SK-N-SH (cell line): ENCODE results near the gene MRPS27. TPM values are rescaled to one million over a fixed set of nuclear protein-coding genes. Genes with fewer than 3 reads are reported as not detected.

Experiments used
- CTCF ChIA-PET: fragments of 300-600, 350-600 bp; formaldehyde crosslinking; extraction: SDS; loops from one replicate; lab custom pipeline; 2021; lab: Yijun Ruan, JAX
- POLR2A ChIA-PET: fragments of 350-600 bp; sonication (Branson Sonifier 250); formaldehyde crosslinking; extraction: SDS; loops from one replicate; lab custom pipeline; 2020; ENCODE audit warnings: antibody characterized with exemption, inconsistent platforms; lab: Yijun Ruan, JAX
- DNase-seq: peaks from one replicate; pipeline ENCODE4 v3.0.0; 2012
- H2AFZ ChIP-seq: fragments of 200-600 bp; sonication (generic); 2 replicates; pipeline ENCODE4 v1.8.1; 2016; ENCODE audit warnings: antibody characterized with exemption, mild to moderate bottlenecking, low read depth
- H3F3A ChIP-seq: fragments of 200-600 bp; sonication (generic); replicated peaks from 2 replicates; pipeline ENCODE3; 2016; ENCODE audit warnings: antibody characterized with exemption, mild to moderate bottlenecking; ENCODE audit not compliant: insufficient read depth
- H3K27ac ChIP-seq, 2 experiments: fragments of 200-500 bp in 1 of 2; fragments of 200-600 bp in 1 of 2; sonication (Bioruptor generic) in 1 of 2; sonication (generic), shearing (Covaris generic) in 1 of 2; 2 replicates each; pipeline versions ENCODE4 v1.5.1 to v1.6.1; 2014 to 2016; ENCODE audit warnings: low read depth in 2 of 2, inconsistent platforms in 1 of 2, low read length in 1 of 2, mild to moderate bottlenecking in 1 of 2, mixed read lengths in 1 of 2
- H3K27me3 ChIP-seq: fragments of 200-600 bp; sonication (generic), shearing (Covaris generic); 2 replicates; pipeline ENCODE4 v1.6.1; 2016; ENCODE audit warnings: mixed run types; ENCODE audit not compliant: insufficient read depth
- H3K36me3 ChIP-seq, 2 experiments: fragments of 200-500 bp in 1 of 2; fragments of 200-600 bp in 1 of 2; sonication (Bioruptor generic) in 1 of 2; sonication (generic) in 1 of 2; replicated peaks in 1 of 2; 2 replicates each; pipeline versions ENCODE3 to v1.5.1; 2014 to 2016; ENCODE audit warnings: low read length in 1 of 2, mild to moderate bottlenecking in 1 of 2; ENCODE audit not compliant: insufficient read depth in 2 of 2, control insufficient read depth in 1 of 2
- H3K4me1 ChIP-seq, 2 experiments: fragments of 200-500 bp in 1 of 2; fragments of 200-600 bp in 1 of 2; sonication (Bioruptor generic) in 1 of 2; sonication (generic), shearing (Covaris generic) in 1 of 2; 2 replicates each; pipeline versions ENCODE4 v1.5.1 to v1.6.1; 2014 to 2016; ENCODE audit warnings: low read depth in 1 of 2, low read length in 1 of 2, mixed run types in 1 of 2; ENCODE audit not compliant: insufficient read depth in 2 of 2, control insufficient read depth in 1 of 2
- H3K4me2 ChIP-seq: fragments of 200-600 bp; sonication (generic), shearing (Covaris generic); 2 replicates; pipeline ENCODE4 v1.6.1; 2017; ENCODE audit warnings: mixed run types
- H3K4me3 ChIP-seq, 2 experiments: fragments of 200-500 bp in 1 of 2; fragments of 200-600 bp in 1 of 2; sonication (Bioruptor generic) in 1 of 2; sonication (generic), shearing (Covaris generic) in 1 of 2; 2 replicates each; pipeline versions ENCODE4 v1.5.1 to v1.8.1; 2014 to 2016; ENCODE audit warnings: low read depth in 2 of 2, inconsistent platforms in 1 of 2, low read length in 1 of 2, mild to moderate bottlenecking in 1 of 2, mixed read lengths in 1 of 2, moderate library complexity in 1 of 2
- H3K79me2 ChIP-seq: fragments of 200-600 bp; sonication (generic); 2 replicates; pipeline ENCODE4 v1.8.1; 2017; ENCODE audit warnings: mild to moderate bottlenecking; ENCODE audit not compliant: insufficient read depth
- H3K9ac ChIP-seq: fragments of 200-600 bp; sonication (generic); 2 replicates; pipeline ENCODE4 v1.6.1; 2017; ENCODE audit warnings: mixed run types
- H3K9me2 ChIP-seq: fragments of 200-600 bp; sonication (generic); 2 replicates; pipeline ENCODE4 v1.6.1; 2017; ENCODE audit warnings: mixed run types
- H3K9me3 ChIP-seq: fragments of 200-600 bp; sonication (generic); 2 replicates; pipeline ENCODE4 v1.6.1; 2017; ENCODE audit warnings: mixed run types, mild to moderate bottlenecking, moderate library complexity
- H4K20me1 ChIP-seq: fragments of 200-600 bp; sonication (generic); 2 replicates; pipeline ENCODE4 v1.6.1; 2017; ENCODE audit warnings: mild to moderate bottlenecking, mixed run types; ENCODE audit not compliant: insufficient read depth
- CHD2 ChIP-seq: fragments of 150-350 bp; IDR thresholded peaks from 2 replicates; pipeline ENCODE4 v1.6.1; 2018; ENCODE audit warnings: low read length; ENCODE audit not compliant: partially characterized antibody
- CTCF ChIP-seq: fragments of 200-600 bp; sonication (generic); IDR thresholded peaks from 2 replicates; pipeline ENCODE4 v1.6.1; 2017; ENCODE audit warnings: antibody characterized with exemption, mild to moderate bottlenecking, moderate library complexity
- ELF1 ChIP-seq: IDR thresholded peaks from 2 replicates; pipeline ENCODE4 v1.4.0; 2012
- FOXJ3 ChIP-seq: sonication (generic); formaldehyde crosslinking; IDR thresholded peaks from 2 replicates; pipeline ENCODE4 v1.5.1; 2020; ENCODE audit warnings: mild to moderate bottlenecking, missing genetic modification reagents
- FOXM1 ChIP-seq: IDR thresholded peaks from 2 replicates; pipeline ENCODE4 v1.4.0; 2012; ENCODE audit warnings: low read depth, mild to moderate bottlenecking
- NRF1 ChIP-seq: IDR thresholded peaks from 2 replicates; pipeline ENCODE4 v1.6.1; 2012; ENCODE audit warnings: low read depth, mild to moderate bottlenecking, low read length
- POLR2AphosphoS5 ChIP-seq: IDR thresholded peaks from 2 replicates; pipeline ENCODE4 v1.6.1; 2012; ENCODE audit warnings: low read depth, low read length
- RAD21 ChIP-seq: IDR thresholded peaks from 2 replicates; pipeline ENCODE4 v1.6.1; 2012; ENCODE audit warnings: mild to moderate bottlenecking, low read length
- REST ChIP-seq: IDR thresholded peaks from 2 replicates; pipeline ENCODE4 v1.6.1; 2012; ENCODE audit warnings: mild to moderate bottlenecking, low read depth, low read length, moderate library complexity
- SIN3A ChIP-seq: IDR thresholded peaks from 2 replicates; pipeline ENCODE4 v1.6.1; 2012; ENCODE audit warnings: low read depth, mild to moderate bottlenecking, low read length, moderate library complexity, borderline replicate concordance
- SMC3 ChIP-seq: IDR thresholded peaks from 2 replicates; pipeline ENCODE4 v1.6.1; 2012; ENCODE audit warnings: low read depth, low read length, improper control_type of control experiment
- USF2 ChIP-seq: fragments of 150-350 bp; IDR thresholded peaks from 2 replicates; pipeline ENCODE4 v1.6.1; 2017; ENCODE audit warnings: antibody characterized with exemption, low read length, low read depth, borderline replicate concordance
- YY1 ChIP-seq: IDR thresholded peaks from 2 replicates; pipeline ENCODE4 v1.4.0; 2012; ENCODE audit warnings: low read depth, mild to moderate bottlenecking
- WGBS: methylation state at CpG from one replicate; pipeline ENCODE4 v1.1.6; 2017; ENCODE audit warnings: low lambda C conversion rate; 5-methylcytosine and 5-hydroxymethylcytosine counted together
- polyA plus RNA-seq, 3 experiments: library from polyadenylated mRNA; depleted of rRNA; stranded (reverse); fragments of >200 nt; gene quantifications; 2 replicates each; pipeline ENCODE4 v1.2.3, GENCODE V29; 2012

The MRPS27 gene
- polyA plus RNA-seq, 1 of the 3 experiments (the other 2 are of a cell fraction), result 37.5 TPM

GRCh38 chr5:72366324-72366976 lies 46.4 kb upstream of the MRPS27 start:
- WGBS, result 37% methylated on average over 7 of the region's 7 CpGs
- peak; percentile 53 for DNase-seq
- Histone ChIP-seq H2AFZ (no peak overlapping the region), H3K9me3 (no peaks in the 10 kb centered on the region), H3K4me2 (no peak overlapping the region), H4K20me1 (no peaks in the 10 kb centered on the region), H3K9ac (no peak overlapping the region), H3K79me2 (no peaks in the 10 kb centered on the region), H3K36me3 (peaks cover 0 to 9% of the 10 kb centered on the region in 2 experiments), H3K4me3 (no peak overlapping the region), H3K9me2 (no peaks in the 10 kb centered on the region), H3K27ac (peak overlapping the region; percentile 26 to 36; a peak in 2 of 4 replicates), H3K4me1 (peaks cover 10 to 19% of the 10 kb centered on the region in 2 experiments; a peak in 3 of 4 replicates), H3K27me3 (no peaks in the 10 kb centered on the region), H3F3A (peaks cover 4% of the 10 kb centered on the region)
- TF ChIP-seq FOXM1 (no peak), CTCF (peak; percentile 88), USF2 (no peak), ELF1 (peak; percentile 75), FOXJ3 (CRISPR knock-in tag) (no peak), NRF1 (no peak), SIN3A (peak; percentile 48; the same call in 1 of the 2 replicates), CHD2 (peak; percentile 9), REST (no peak), YY1 (no peak), SMC3 (peak; percentile 84), RAD21 (peak; percentile 94), POLR2AphosphoS5 (no peak)
- ChIA-PET CTCF (interaction anchor here (0.6 to 5.4 kb wide), 44 partner anchors 8 to 1371 kb away, joined by 3 to 64 read pairs (median 4); partner anchors contain the start of gene TNPO1), POLR2A (interaction anchor here (0.9 to 1.0 kb wide), 3 partner anchors 327 to 452 kb away, joined by 4 read pairs; partner anchors contain the start of gene TNPO1)
